Measurements from ENCODE around the gene SUCLG2.

SUCLG2 gene

GRCh38 chr3:67380118-67380517 is 274.3 kb downstream of the SUCLG2 start:
- no peaks in the 10 kb centered on the region for H3K27me3 ChIP-seq (replicated peaks; ENCODE audit: insufficient read depth, low read length)
- H3K27ac ChIP-seq (ENCODE audit: low read length): no peak overlapping the region
- no peak overlapping the region for H3K4me2 ChIP-seq (ENCODE audit: low read depth, low read length)
- H4K20me1 ChIP-seq (ENCODE audit: insufficient read depth, low read length): no peaks in the 10 kb centered on the region
- H3K36me3 ChIP-seq (replicated peaks; ENCODE audit: insufficient read depth, low read length): no peaks in the 10 kb centered on the region
- no peaks in the 10 kb centered on the region for H3K79me2 ChIP-seq (ENCODE audit: low read length)
- no peaks in the 10 kb centered on the region for H3K9me3 ChIP-seq (replicated peaks; ENCODE audit: insufficient read depth, low read length)
- no peak overlapping the region for H3K4me3 ChIP-seq (ENCODE audit: low read length)
- H3F3A ChIP-seq (ENCODE audit: insufficient read depth, low read length): no peaks in the 10 kb centered on the region
- H2AFZ ChIP-seq (ENCODE audit: low read length): no peak overlapping the region
- no peak overlapping the region for H3K9ac ChIP-seq (ENCODE audit: low read length)
- DNase-seq: no peak
- H3K4me1 ChIP-seq (ENCODE audit: low read length): 0 out of 2 replicates have a peak, but pooled peaks cover 4% of the 10 kb centered on the region
- H3K9me2 ChIP-seq (replicated peaks; ENCODE audit: insufficient read depth, low read length): no peaks in the 10 kb centered on the region
- no peak for TF ChIP-seq EZH2 (optimal IDR thresholded peaks at IDR 0.05; ENCODE audit: low read depth, low read length)
- TF ChIP-seq, protein P1, sequence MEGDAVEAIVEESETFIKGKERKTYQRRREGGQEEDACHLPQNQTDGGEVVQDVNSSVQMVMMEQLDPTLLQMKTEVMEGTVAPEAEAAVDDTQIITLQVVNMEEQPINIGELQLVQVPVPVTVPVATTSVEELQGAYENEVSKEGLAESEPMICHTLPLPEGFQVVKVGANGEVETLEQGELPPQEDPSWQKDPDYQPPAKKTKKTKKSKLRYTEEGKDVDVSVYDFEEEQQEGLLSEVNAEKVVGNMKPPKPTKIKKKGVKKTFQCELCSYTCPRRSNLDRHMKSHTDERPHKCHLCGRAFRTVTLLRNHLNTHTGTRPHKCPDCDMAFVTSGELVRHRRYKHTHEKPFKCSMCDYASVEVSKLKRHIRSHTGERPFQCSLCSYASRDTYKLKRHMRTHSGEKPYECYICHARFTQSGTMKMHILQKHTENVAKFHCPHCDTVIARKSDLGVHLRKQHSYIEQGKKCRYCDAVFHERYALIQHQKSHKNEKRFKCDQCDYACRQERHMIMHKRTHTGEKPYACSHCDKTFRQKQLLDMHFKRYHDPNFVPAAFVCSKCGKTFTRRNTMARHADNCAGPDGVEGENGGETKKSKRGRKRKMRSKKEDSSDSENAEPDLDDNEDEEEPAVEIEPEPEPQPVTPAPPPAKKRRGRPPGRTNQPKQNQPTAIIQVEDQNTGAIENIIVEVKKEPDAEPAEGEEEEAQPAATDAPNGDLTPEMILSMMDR (IDR thresholded peaks at IDR 0.05; ENCODE audit: low read length): no peak
- TF ChIP-seq EZH2phosphoT487 (IDR thresholded peaks at IDR 0.05; ENCODE audit: low read length): no peak

DNA sequence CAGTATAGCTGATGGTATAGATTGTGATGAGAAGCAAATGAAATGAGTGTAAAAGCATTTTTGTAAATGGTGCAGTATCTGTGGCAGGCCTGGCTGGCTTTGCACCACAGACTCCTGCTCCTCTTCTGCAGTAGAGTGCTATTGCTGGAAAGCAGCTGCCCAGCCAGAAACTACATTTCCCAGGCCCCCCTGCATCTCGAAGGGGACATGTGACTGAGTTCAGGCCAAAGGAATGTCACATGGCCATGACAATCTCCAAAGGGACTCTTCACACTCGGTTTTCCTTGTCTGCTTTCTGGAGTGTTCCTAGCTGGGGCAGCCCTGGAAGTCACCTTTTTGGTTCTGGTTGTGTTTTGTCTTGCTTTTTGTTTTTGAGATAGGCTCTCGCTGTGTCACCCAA is 277.1 kb downstream of the SUCLG2 start:
- H3K4me3 ChIP-seq (ENCODE audit: low read length): no peak overlapping the region
- no peak overlapping the region for H3K27ac ChIP-seq (ENCODE audit: low read length)
- DNase-seq: no peak
- no peaks in the 10 kb centered on the region for H3K9me2 ChIP-seq (replicated peaks; ENCODE audit: insufficient read depth, low read length)
- H2AFZ ChIP-seq (ENCODE audit: low read length): no peak overlapping the region
- no peaks in the 10 kb centered on the region for H3K27me3 ChIP-seq (replicated peaks; ENCODE audit: insufficient read depth, low read length)
- H3K4me1 ChIP-seq (ENCODE audit: low read length): 0 out of 2 replicates have a peak, but pooled peaks cover 4% of the 10 kb centered on the region
- H3F3A ChIP-seq (ENCODE audit: insufficient read depth, low read length): no peaks in the 10 kb centered on the region
- no peaks in the 10 kb centered on the region for H3K9me3 ChIP-seq (replicated peaks; ENCODE audit: insufficient read depth, low read length)
- no peaks in the 10 kb centered on the region for H3K79me2 ChIP-seq (ENCODE audit: low read length)
- TF ChIP-seq EZH2phosphoT487 (IDR thresholded peaks at IDR 0.05; ENCODE audit: low read length) (no peak), EZH2 (optimal IDR thresholded peaks at IDR 0.05; ENCODE audit: low read depth, low read length) (no peak)
- TF ChIP-seq, protein P1 (IDR thresholded peaks at IDR 0.05; ENCODE audit: low read length): no peak
- no peak overlapping the region for H3K9ac ChIP-seq (ENCODE audit: low read length)
- H3K4me2 ChIP-seq (ENCODE audit: low read depth, low read length): no peak overlapping the region
- no peaks in the 10 kb centered on the region for H3K36me3 ChIP-seq (replicated peaks; ENCODE audit: insufficient read depth, low read length)
- H4K20me1 ChIP-seq (ENCODE audit: insufficient read depth, low read length): no peaks in the 10 kb centered on the region

- H3K9ac ChIP-seq (ENCODE audit: low read length): no peak overlapping the region
- H3K9me3 ChIP-seq (replicated peaks; ENCODE audit: insufficient read depth, low read length): no peaks in the 10 kb centered on the region
- H3K4me2 ChIP-seq (ENCODE audit: low read depth, low read length): no peak overlapping the region
- 0 out of 2 replicates have a peak, but pooled peaks cover 4% of the 10 kb centered on the region for H3K4me1 ChIP-seq (ENCODE audit: low read length)
- H3K27ac ChIP-seq (ENCODE audit: low read length): no peak overlapping the region
- H3K4me3 ChIP-seq (ENCODE audit: low read length): no peak overlapping the region
- no peaks in the 10 kb centered on the region for H3K79me2 ChIP-seq (ENCODE audit: low read length)
- H4K20me1 ChIP-seq (ENCODE audit: insufficient read depth, low read length): no peaks in the 10 kb centered on the region
- H3F3A ChIP-seq (ENCODE audit: insufficient read depth, low read length): no peaks in the 10 kb centered on the region
- no peak for DNase-seq
- no peaks in the 10 kb centered on the region for H3K36me3 ChIP-seq (replicated peaks; ENCODE audit: insufficient read depth, low read length)
- no peaks in the 10 kb centered on the region for H3K27me3 ChIP-seq (replicated peaks; ENCODE audit: insufficient read depth, low read length)
- no peak overlapping the region for H2AFZ ChIP-seq (ENCODE audit: low read length)
- TF ChIP-seq EZH2phosphoT487 (IDR thresholded peaks at IDR 0.05; ENCODE audit: low read length) (no peak), EZH2 (optimal IDR thresholded peaks at IDR 0.05; ENCODE audit: low read depth, low read length) (no peak)
- TF ChIP-seq, protein P1 (IDR thresholded peaks at IDR 0.05; ENCODE audit: low read length): no peak
- no peaks in the 10 kb centered on the region for H3K9me2 ChIP-seq (replicated peaks; ENCODE audit: insufficient read depth, low read length)
These were observed 278.0 kb downstream of the SUCLG2 start for GRCh38 chr3:67376416-67376815.

All from MM.1S (cell line).